Keratinocyte (primary cell): Measurements from ENCODE around the gene GDF11. TPM values are rescaled to one million over a fixed set of nuclear protein-coding genes. Genes with fewer than 3 reads are reported as not detected.

Experiments used
- DNase-seq: peaks from one replicate; pipeline ENCODE4 v3.0.0-alpha.2; 2011; ENCODE audit warnings: low read depth, missing footprints, low spot score
- FAIRE-seq: peaks from 2 replicates; lab custom pipeline; 2011; peaks lifted over from hg19 to GRCh38; lab: Jason Lieb, UNC
- H2AFZ ChIP-seq: 2 replicates; pipeline ENCODE4 v1.6.0; 2012; ENCODE audit warnings: low read length, control low read depth, inconsistent platforms; ENCODE audit not compliant: control insufficient read depth
- H3K27ac ChIP-seq: 2 replicates; pipeline ENCODE4 v1.5.1; 2011; ENCODE audit warnings: low read length; ENCODE audit not compliant: control insufficient read depth, insufficient read depth
- H3K27me3 ChIP-seq: 3 replicates; pipeline ENCODE4 v1.6.0; 2011; ENCODE audit warnings: low read length; ENCODE audit not compliant: control insufficient read depth, insufficient read depth; ENCODE audit errors: extremely low read depth
- H3K36me3 ChIP-seq, 2 experiments: 2 replicates in 1 of 2; 3 replicates in 1 of 2; pipeline ENCODE4 v1.5.1; 2011; ENCODE audit warnings: low read length in 2 of 2, mild to moderate bottlenecking in 1 of 2; ENCODE audit not compliant: control insufficient read depth in 2 of 2, insufficient read depth in 2 of 2; ENCODE audit errors: extremely low read depth in 1 of 2
- H3K4me1 ChIP-seq: 3 replicates; pipeline ENCODE4 v1.5.1; 2011; ENCODE audit warnings: low read length; ENCODE audit not compliant: control insufficient read depth, insufficient read depth; ENCODE audit errors: extremely low read depth
- H3K4me2 ChIP-seq: 3 replicates; pipeline ENCODE4 v1.6.0; 2011; ENCODE audit warnings: low read depth, low read length; ENCODE audit not compliant: control insufficient read depth, insufficient read depth; ENCODE audit errors: extremely low read depth
- H3K4me3 ChIP-seq, 3 experiments: fragments of 200-600 bp in 1 of 3; sonication (generic) in 1 of 3; 2 replicates in 2 of 3; 3 replicates in 1 of 3; pipeline ENCODE4 v1.5.1; 2011 to 2016; ENCODE audit warnings: low read length in 3 of 3, mild to moderate bottlenecking in 3 of 3, control low read depth in 2 of 3, inconsistent platforms in 1 of 3, low read depth in 1 of 3, mixed read lengths in 1 of 3, mixed run types in 1 of 3, moderate library complexity in 1 of 3; ENCODE audit not compliant: control insufficient read depth in 2 of 3, insufficient read depth in 2 of 3; ENCODE audit errors: extremely low read depth in 1 of 3
- H3K79me2 ChIP-seq: 2 replicates; pipeline ENCODE4 v1.6.0; 2012; ENCODE audit warnings: low read length; ENCODE audit not compliant: control insufficient read depth, insufficient read depth
- H3K9ac ChIP-seq: 3 replicates; pipeline ENCODE4 v1.6.0; 2011; ENCODE audit warnings: low read length; ENCODE audit not compliant: control insufficient read depth, insufficient read depth; ENCODE audit errors: extremely low read depth
- H3K9me1 ChIP-seq: 3 replicates; pipeline ENCODE4 v1.6.0; 2011; ENCODE audit warnings: low read length; ENCODE audit not compliant: control insufficient read depth, insufficient read depth; ENCODE audit errors: extremely low read depth
- H3K9me3 ChIP-seq: 2 replicates; pipeline ENCODE4 v1.5.1; 2012; ENCODE audit warnings: low read depth, low read length; ENCODE audit not compliant: control insufficient read depth
- H4K20me1 ChIP-seq: 3 replicates; pipeline ENCODE4 v1.6.0; 2011; ENCODE audit warnings: low read length; ENCODE audit not compliant: control insufficient read depth, insufficient read depth; ENCODE audit errors: extremely low read depth
- EZH2 ChIP-seq: IDR thresholded peaks from one replicate; pipeline ENCODE4 v1.6.1; 2012; ENCODE audit warnings: inconsistent platforms, mild to moderate bottlenecking, low read length, moderate library complexity
- dilution Hi-C: fragments of 300-500 bp; cut with MboI; formaldehyde crosslinking; loops from one replicate; pipeline ENCODE4 v1.7.0; 2020; ENCODE audit warnings: low sequenced_read_pairs; ENCODE audit not compliant: extremely low pct_ligation_motif_present
- polyA plus RNA-seq, 5 experiments: library from polyadenylated mRNA; depleted of rRNA in 3 of 5; stranded (reverse) in 3 of 5; stranded (forward) in 1 of 5; unstranded in 1 of 5; fragments of >200 nt; gene quantifications; 1 replicate in 1 of 5; 2 replicates in 3 of 5; 3 replicates in 1 of 5; pipeline versions ENCODE4 v1.2.1 to v1.2.3, GENCODE V29; 2011 to 2012; ENCODE audit warnings: missing spikeins in 2 of 5, low read depth in 1 of 5, low replicate concordance in 1 of 5
- TF ChIP-seq, protein P1 (sequence below), 3 experiments: IDR thresholded peaks in 1 of 3; conservative IDR thresholded peaks in 1 of 3; optimal IDR thresholded peaks in 1 of 3; 2 replicates in 2 of 3; 3 replicates in 1 of 3; pipeline versions ENCODE3 to v1.5.1; 2011; ENCODE audit warnings: low read length in 3 of 3, mild to moderate bottlenecking in 3 of 3, moderate library complexity in 2 of 3, control low read depth in 1 of 3, inconsistent platforms in 1 of 3; ENCODE audit not compliant: insufficient read depth in 2 of 3; ENCODE audit errors: extremely low read depth in 1 of 3

The GDF11 gene
- polyA plus RNA-seq, 1 donor (not counting 4 experiments of a cell fraction or from before 2014, with no cell fraction given) = 2.7 TPM

DNA sequence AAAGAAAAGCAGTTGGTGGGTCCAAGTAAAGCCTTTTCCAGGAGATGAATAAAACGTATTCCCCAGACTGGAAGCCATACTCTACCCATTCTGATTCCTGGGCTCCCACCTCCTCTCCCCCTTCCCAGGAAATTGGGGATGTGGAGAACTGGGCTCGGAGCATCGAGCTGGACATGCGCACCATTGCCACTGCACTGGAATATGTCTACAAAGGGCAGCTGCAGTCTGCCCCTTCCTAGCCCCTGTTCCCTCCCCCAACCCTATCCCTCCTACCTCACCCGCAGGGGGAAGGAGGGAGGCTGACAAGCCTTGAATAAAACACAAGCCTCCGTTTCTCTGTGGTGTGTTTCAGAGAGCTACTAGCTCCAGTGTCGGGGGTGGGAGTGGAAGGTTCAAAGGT is 23.6 kb upstream of the GDF11 start:
- FAIRE-seq (no peak), DNase-seq (no peak)
- H3K9me3 ChIP-seq = no peaks in the 10 kb centered on the region
- no peak overlapping the region for H3K9ac ChIP-seq
- H3K9me1 ChIP-seq = no peaks in the 10 kb centered on the region
- no peak overlapping the region for H3K4me3 ChIP-seq
- H3K4me2 ChIP-seq = no peak overlapping the region
- H2AFZ ChIP-seq = no peak overlapping the region
- H3K36me3 ChIP-seq = peaks cover 5 to 9% of the 10 kb centered on the region in 2 experiments
- no peak overlapping the region for H3K27ac ChIP-seq
- no peaks in the 10 kb centered on the region for H4K20me1 ChIP-seq
- no peaks in the 10 kb centered on the region for H3K79me2 ChIP-seq
- no peaks in the 10 kb centered on the region for H3K27me3 ChIP-seq
- H3K4me1 ChIP-seq = peaks cover 35% of the 10 kb centered on the region
- dilution Hi-C loops = no loop called here
- TF ChIP-seq, protein P1, sequence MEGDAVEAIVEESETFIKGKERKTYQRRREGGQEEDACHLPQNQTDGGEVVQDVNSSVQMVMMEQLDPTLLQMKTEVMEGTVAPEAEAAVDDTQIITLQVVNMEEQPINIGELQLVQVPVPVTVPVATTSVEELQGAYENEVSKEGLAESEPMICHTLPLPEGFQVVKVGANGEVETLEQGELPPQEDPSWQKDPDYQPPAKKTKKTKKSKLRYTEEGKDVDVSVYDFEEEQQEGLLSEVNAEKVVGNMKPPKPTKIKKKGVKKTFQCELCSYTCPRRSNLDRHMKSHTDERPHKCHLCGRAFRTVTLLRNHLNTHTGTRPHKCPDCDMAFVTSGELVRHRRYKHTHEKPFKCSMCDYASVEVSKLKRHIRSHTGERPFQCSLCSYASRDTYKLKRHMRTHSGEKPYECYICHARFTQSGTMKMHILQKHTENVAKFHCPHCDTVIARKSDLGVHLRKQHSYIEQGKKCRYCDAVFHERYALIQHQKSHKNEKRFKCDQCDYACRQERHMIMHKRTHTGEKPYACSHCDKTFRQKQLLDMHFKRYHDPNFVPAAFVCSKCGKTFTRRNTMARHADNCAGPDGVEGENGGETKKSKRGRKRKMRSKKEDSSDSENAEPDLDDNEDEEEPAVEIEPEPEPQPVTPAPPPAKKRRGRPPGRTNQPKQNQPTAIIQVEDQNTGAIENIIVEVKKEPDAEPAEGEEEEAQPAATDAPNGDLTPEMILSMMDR (optimal IDR thresholded peaks at IDR 0.05 in 1 of 3, IDR thresholded peaks at IDR 0.05 in 1 of 3, conservative IDR thresholded peaks at IDR 0.05 in 1 of 3; ENCODE audit: extremely low read depth in 1 of 3, insufficient read depth in 2 of 3, low read length in 3 of 3) = no peak
- TF ChIP-seq EZH2 = no peak

DNA sequence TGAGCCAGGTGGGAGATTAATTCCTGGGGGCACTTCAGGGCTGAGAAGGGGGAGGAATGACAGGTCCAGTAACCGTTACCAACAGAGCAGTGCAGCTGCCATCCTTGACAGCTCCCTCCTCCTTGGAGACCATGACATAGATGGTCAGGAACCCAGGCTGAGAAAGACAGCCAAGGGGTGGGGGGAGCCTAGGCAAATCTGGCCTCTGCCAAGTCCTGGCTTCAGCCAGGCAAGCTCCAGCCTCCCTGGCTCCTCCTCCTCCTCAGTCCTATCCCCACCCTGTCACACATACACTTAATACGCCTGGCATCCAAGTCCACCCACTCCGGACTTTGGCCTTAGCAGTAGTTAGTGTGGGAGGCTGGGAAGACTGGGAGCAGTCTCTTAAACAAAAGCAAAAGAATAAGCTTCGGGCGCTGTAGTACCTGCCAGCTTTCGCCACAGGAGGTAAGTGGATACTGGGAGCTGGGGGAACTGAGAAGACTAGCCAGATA is 22.8 kb upstream of the GDF11 start, which contains the start of gene RDH5:
Gene RDH5, plus strand, starts transcription at position 323 of the 494 bp plus-strand sequence. CDS start 792 bp downstream, outside the sequence.
- TF ChIP-seq EZH2 = no peak
- TF ChIP-seq, protein P1 (optimal IDR thresholded peaks at IDR 0.05 in 1 of 3, IDR thresholded peaks at IDR 0.05 in 1 of 3, conservative IDR thresholded peaks at IDR 0.05 in 1 of 3; ENCODE audit: extremely low read depth in 1 of 3, insufficient read depth in 2 of 3, low read length in 3 of 3) = no peak
- Histone ChIP-seq H2AFZ (no peak within 1 kb of the TSS), H3K9ac (no peak within 1 kb of the TSS), H3K36me3 (peaks cover 10 to 15% of the 10 kb centered on the region in 2 experiments), H4K20me1 (no peaks in the 10 kb centered on the region), H3K27me3 (no peaks in the 10 kb centered on the region), H3K9me1 (no peaks in the 10 kb centered on the region), H3K27ac (no peak within 1 kb of the TSS), H3K4me1 (peaks cover 35% of the 10 kb centered on the region), H3K9me3 (no peaks in the 10 kb centered on the region), H3K4me2 (no peak within 1 kb of the TSS), H3K4me3 (no peak within 1 kb of the TSS), H3K79me2 (no peaks in the 10 kb centered on the region)
- dilution Hi-C loops = loop anchor here (5.0 kb wide), 1 partner anchor 33 kb away; no protein-coding TSS in a partner anchor
- FAIRE-seq (no peak), DNase-seq (no peak)
